H1 (cell line): ENCODE measurements around the gene ATP6V1E1. TPM values are rescaled to one million over a fixed set of nuclear protein-coding genes. Genes with fewer than 3 reads are reported as not detected.

Experiments
- BACH1 ChIP-seq: IDR thresholded peaks from 2 replicates; pipeline ENCODE4 v1.6.1; 2012; ENCODE audit warnings: low read length, improper control_type of control experiment
- EGR1 ChIP-seq: IDR thresholded peaks from 2 replicates; pipeline ENCODE4 v1.6.1; 2011; ENCODE audit warnings: low read depth, low read length, borderline replicate concordance
- SIN3A ChIP-seq, 2 experiments: IDR thresholded peaks in 1 of 2; conservative IDR thresholded peaks in 1 of 2; 2 replicates each; pipeline ENCODE4 v1.6.1; 2011 to 2012; ENCODE audit warnings: low read length in 2 of 2, improper control_type of control experiment in 1 of 2, low read depth in 1 of 2, mild to moderate bottlenecking in 1 of 2
- SP4 ChIP-seq: IDR thresholded peaks from 2 replicates; pipeline ENCODE4 v1.6.1; 2012; ENCODE audit warnings: low read length, inconsistent platforms
- ZNF274 ChIP-seq: IDR thresholded peaks from 2 replicates; pipeline ENCODE4 v1.7.0; 2012; ENCODE audit warnings: low read length, borderline replicate concordance; ENCODE audit errors: extremely low read depth
- polyA plus RNA-seq, 7 experiments: library from polyadenylated mRNA; depleted of rRNA in 3 of 7; stranded (reverse) in 5 of 7; unstranded in 2 of 7; fragments of >200 nt in 5 of 7; fragments of 200-250 nt in 2 of 7; gene quantifications; 1 replicate in 5 of 7; 2 replicates in 1 of 7; 4 replicates in 1 of 7; pipeline versions ENCODE4 v1.2.1 to v1.2.3, GENCODE V29; 2011 to 2013; ENCODE audit warnings: missing spikeins in 2 of 7, mixed read lengths in 2 of 7
- total RNA-seq: library from RNA; stranded (reverse); fragmentation: NEBNext Ultra II Directional; extraction: Animal tissue kit (Norgen Biotek cat#: 25700); gene quantifications from 2 replicates; pipeline ENCODE4 v1.2.1, GENCODE V29; 2021
- TF ChIP-seq, protein P1 (sequence below): fragments of 300-600 bp; sonication (generic); IDR thresholded peaks from 2 replicates; pipeline ENCODE4 v1.7.1; 2012; ENCODE audit warnings: low read length, moderate library complexity, mild to moderate bottlenecking, inconsistent platforms; ENCODE audit not compliant: insufficient replicate concordance
- TF ChIP-seq, protein P2 (sequence below): IDR thresholded peaks from 2 replicates; pipeline ENCODE4 v1.6.1; 2012; ENCODE audit warnings: low read length, inconsistent platforms
- TF ChIP-seq, protein P3 (sequence below): IDR thresholded peaks from 2 replicates; pipeline ENCODE4 v1.6.1; 2011; ENCODE audit warnings: low read depth, mild to moderate bottlenecking, low read length; ENCODE audit not compliant: insufficient read depth

ATP6V1E1 gene
- total and polyA plus RNA-seq, 2 of the 8 experiments (the other 6 are each of a cell fraction or from before 2014, with no cell fraction given), result 80.4 to 88.1 TPM

DNA sequence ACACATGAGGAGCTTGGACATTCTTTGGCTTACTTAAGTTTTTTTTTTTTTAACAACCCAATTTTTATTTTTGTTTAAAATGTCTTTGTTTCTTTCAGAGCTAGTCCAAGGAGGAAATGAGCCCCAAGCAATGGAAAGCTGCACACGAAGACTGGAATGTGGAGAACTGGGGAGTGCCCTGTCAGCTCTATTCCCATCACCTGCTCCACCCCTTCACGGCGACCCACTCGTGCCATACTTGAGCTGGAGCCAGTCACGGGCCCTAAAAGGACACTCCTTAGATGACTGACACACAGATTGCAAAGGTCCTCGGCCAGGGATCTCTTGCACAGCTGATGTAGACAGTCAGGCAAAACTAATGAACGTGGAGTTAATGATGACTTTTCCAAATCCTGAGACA, 75.8 kb downstream of the ATP6V1E1 start (continued):
- TF ChIP-seq, protein P1, sequence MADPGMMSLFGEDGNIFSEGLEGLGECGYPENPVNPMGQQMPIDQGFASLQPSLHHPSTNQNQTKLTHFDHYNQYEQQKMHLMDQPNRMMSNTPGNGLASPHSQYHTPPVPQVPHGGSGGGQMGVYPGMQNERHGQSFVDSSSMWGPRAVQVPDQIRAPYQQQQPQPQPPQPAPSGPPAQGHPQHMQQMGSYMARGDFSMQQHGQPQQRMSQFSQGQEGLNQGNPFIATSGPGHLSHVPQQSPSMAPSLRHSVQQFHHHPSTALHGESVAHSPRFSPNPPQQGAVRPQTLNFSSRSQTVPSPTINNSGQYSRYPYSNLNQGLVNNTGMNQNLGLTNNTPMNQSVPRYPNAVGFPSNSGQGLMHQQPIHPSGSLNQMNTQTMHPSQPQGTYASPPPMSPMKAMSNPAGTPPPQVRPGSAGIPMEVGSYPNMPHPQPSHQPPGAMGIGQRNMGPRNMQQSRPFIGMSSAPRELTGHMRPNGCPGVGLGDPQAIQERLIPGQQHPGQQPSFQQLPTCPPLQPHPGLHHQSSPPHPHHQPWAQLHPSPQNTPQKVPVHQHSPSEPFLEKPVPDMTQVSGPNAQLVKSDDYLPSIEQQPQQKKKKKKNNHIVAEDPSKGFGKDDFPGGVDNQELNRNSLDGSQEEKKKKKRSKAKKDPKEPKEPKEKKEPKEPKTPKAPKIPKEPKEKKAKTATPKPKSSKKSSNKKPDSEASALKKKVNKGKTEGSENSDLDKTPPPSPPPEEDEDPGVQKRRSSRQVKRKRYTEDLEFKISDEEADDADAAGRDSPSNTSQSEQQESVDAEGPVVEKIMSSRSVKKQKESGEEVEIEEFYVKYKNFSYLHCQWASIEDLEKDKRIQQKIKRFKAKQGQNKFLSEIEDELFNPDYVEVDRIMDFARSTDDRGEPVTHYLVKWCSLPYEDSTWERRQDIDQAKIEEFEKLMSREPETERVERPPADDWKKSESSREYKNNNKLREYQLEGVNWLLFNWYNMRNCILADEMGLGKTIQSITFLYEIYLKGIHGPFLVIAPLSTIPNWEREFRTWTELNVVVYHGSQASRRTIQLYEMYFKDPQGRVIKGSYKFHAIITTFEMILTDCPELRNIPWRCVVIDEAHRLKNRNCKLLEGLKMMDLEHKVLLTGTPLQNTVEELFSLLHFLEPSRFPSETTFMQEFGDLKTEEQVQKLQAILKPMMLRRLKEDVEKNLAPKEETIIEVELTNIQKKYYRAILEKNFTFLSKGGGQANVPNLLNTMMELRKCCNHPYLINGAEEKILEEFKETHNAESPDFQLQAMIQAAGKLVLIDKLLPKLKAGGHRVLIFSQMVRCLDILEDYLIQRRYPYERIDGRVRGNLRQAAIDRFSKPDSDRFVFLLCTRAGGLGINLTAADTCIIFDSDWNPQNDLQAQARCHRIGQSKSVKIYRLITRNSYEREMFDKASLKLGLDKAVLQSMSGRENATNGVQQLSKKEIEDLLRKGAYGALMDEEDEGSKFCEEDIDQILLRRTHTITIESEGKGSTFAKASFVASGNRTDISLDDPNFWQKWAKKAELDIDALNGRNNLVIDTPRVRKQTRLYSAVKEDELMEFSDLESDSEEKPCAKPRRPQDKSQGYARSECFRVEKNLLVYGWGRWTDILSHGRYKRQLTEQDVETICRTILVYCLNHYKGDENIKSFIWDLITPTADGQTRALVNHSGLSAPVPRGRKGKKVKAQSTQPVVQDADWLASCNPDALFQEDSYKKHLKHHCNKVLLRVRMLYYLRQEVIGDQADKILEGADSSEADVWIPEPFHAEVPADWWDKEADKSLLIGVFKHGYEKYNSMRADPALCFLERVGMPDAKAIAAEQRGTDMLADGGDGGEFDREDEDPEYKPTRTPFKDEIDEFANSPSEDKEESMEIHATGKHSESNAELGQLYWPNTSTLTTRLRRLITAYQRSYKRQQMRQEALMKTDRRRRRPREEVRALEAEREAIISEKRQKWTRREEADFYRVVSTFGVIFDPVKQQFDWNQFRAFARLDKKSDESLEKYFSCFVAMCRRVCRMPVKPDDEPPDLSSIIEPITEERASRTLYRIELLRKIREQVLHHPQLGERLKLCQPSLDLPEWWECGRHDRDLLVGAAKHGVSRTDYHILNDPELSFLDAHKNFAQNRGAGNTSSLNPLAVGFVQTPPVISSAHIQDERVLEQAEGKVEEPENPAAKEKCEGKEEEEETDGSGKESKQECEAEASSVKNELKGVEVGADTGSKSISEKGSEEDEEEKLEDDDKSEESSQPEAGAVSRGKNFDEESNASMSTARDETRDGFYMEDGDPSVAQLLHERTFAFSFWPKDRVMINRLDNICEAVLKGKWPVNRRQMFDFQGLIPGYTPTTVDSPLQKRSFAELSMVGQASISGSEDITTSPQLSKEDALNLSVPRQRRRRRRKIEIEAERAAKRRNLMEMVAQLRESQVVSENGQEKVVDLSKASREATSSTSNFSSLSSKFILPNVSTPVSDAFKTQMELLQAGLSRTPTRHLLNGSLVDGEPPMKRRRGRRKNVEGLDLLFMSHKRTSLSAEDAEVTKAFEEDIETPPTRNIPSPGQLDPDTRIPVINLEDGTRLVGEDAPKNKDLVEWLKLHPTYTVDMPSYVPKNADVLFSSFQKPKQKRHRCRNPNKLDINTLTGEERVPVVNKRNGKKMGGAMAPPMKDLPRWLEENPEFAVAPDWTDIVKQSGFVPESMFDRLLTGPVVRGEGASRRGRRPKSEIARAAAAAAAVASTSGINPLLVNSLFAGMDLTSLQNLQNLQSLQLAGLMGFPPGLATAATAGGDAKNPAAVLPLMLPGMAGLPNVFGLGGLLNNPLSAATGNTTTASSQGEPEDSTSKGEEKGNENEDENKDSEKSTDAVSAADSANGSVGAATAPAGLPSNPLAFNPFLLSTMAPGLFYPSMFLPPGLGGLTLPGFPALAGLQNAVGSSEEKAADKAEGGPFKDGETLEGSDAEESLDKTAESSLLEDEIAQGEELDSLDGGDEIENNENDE, result no peak
- TF ChIP-seq ZNF274 (no peak), EGR1 (no peak), SIN3A (conservative IDR thresholded peaks at IDR 0.05 in 1 of 2, IDR thresholded peaks at IDR 0.05 in 1 of 2; ENCODE audit: low read depth in 1 of 2, low read length in 2 of 2) (no peak), BACH1 (no peak), SP4 (no peak)
- TF ChIP-seq, protein P2, sequence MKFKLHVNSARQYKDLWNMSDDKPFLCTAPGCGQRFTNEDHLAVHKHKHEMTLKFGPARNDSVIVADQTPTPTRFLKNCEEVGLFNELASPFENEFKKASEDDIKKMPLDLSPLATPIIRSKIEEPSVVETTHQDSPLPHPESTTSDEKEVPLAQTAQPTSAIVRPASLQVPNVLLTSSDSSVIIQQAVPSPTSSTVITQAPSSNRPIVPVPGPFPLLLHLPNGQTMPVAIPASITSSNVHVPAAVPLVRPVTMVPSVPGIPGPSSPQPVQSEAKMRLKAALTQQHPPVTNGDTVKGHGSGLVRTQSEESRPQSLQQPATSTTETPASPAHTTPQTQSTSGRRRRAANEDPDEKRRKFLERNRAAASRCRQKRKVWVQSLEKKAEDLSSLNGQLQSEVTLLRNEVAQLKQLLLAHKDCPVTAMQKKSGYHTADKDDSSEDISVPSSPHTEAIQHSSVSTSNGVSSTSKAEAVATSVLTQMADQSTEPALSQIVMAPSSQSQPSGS, result no peak
- TF ChIP-seq, protein P3, sequence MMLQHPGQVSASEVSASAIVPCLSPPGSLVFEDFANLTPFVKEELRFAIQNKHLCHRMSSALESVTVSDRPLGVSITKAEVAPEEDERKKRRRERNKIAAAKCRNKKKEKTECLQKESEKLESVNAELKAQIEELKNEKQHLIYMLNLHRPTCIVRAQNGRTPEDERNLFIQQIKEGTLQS, result no peak
